Stimulated activated CD4-positive, alpha-beta T cell treated with anti-CD3 and anti-CD28 coated beads, Interleukin-1b, Interleukin-23, amount 100 ng/mL, for 24 hours (primary cell): ENCODE results near the gene HES1.
"Not testable (repeated sequence)": the region's sequence is repeated elsewhere in the genome, so short reads cannot be mapped to it uniquely, and the experiment has no call there.

Experiments
- DNase-seq, 4 experiments: peaks; one replicate each; pipeline ENCODE4 v3.0.0-alpha.2; 2020; ENCODE audit warnings: low read depth in 4 of 4, low spot score in 1 of 4

Gene HES1

GRCh38 chr3:194124193-194124592 is 11.8 kb upstream of the HES1 start:
- no peak for DNase-seq

DNA sequence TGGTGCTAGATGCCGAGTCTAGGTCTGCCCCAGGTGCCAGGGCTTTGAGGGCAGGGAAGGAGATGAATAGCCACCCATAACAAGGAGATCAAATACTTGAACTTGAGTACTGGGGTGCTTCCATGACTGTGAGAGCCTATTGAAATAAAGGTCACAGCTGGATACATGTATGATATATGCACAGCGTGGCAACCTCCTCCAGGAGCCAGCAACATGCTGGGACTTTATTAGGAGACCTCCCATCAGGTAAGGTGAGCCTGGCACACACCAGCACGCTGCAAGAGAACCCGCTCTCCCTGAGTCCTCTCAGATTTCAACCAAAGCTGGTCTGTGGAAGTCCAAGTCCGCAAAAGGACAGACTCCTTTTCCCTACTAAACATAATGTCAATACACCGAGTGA is 10.5 kb upstream of the HES1 start:
- DNase-seq: no peak

DNA sequence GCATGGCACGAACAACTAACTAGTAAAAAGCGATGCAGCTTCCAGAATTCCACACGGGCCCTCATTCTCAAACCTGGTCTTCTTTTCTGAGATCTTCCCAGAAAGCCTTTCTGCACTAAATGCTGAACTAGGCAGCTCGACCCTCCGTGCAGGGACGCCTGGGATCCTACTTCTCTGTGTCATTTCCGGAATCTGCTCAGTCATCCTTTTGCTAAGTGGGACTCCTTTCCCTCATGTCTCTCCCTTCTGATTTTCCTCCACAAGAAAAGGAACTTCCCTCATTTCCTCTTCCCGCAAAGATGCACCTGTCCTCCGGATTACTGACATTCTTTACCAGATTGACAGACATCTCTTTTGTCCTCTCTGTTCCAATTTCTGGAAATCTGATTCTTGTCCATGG is 9.2 kb upstream of the HES1 start:
- DNase-seq: no peak

GRCh38 chr3:194128202-194128918 is 7.6 kb upstream of the HES1 start:
- no peak for DNase-seq

DNA sequence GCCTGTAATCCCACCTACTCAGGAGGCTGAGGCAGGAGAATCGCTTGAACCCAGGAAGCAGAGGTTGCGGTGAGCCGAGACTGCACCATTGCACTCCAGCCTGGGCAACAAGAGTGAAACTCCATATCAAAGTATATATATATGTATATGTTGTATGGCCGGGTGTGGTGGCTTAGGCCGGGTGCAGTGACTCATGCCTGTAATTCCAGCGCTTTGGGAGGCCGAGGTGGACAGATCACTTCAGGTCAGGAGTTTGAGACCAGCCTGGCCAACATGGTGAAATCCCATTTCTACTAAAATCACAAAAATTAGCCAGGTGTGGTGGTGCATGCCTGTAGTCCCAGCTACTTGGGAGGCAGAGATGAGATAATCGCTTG is 7.0 kb upstream of the HES1 start:
- DNase-seq: not testable (repeated sequence)

- no peak for DNase-seq
Observed at GRCh38 chr3:194129581-194130133, 6.3 kb upstream of the HES1 start.

DNA sequence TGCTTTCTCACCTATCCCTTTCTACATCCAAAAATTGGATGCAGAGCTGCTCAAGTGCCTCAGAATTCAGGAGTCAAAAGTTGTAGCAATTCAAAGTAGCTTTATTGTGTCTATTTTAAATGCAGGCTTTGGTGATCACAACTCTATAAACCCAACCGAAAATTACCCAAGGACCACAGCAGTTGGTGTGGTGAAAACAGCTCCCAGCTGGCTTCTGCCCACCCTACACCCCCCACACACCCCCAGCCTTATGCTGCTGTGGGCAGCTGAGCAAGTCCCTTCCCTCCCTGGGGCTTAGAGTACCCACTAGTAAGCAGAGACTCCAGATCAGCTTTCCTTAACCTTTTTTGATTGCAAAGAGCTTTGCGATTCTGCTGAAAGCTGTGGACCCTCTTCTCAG is 5.8 kb upstream of the HES1 start:
- no peak for DNase-seq

- DNase-seq: no peak
Observed at GRCh38 chr3:194130807-194131589, 5.0 kb upstream of the HES1 start.

GRCh38 chr3:194132465-194133286 is 3.3 kb upstream of the HES1 start:
- no peak for DNase-seq

- DNase-seq: peak in 2 of 4 experiments; percentile 11 to 26
Observed at GRCh38 chr3:194133661-194134230, 2.2 kb upstream of the HES1 start.

GRCh38 chr3:194134231-194134756 is 1.7 kb upstream of the HES1 start:
- DNase-seq: peak in 2 of 4 experiments; percentile 17 to 53

DNA sequence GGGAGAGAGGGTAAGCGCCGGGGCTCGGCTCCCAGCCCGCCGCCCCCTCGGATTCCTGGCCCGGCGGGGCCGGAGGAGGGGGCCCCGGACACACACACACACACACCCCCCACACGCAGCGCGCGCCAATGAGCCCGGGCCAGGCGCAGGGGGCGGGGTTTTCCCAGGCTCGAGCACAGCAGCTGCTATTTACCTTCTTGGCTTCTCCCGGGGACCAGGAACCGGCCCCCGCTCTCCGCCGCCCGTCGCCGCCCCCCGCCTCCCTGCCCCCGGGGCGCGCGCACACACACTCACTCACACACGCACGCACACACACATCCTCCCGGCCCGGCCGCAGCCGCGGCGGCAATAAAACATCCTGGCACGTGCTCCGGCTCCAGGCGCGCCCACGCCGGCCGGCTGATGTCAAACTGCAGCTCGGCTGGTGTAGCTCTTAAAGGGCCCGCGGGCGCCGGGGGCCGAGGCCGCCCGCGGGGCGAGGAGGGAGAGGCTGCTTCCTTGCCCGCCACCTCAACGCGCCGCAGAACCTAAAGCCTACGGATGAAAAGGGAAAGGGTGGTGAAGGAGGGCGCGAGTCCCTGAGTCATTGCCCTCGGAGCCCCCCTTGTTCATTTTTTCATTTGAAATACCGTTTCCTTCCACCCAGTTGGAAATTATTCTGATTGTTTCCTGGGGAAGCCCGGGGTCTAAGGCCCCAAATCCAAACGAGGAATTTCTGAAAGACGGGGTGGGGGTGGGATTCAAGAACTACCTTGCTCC is 1.0 kb upstream of the HES1 start:
- DNase-seq: peak; percentile 55 to 75 (median 65)

DNA sequence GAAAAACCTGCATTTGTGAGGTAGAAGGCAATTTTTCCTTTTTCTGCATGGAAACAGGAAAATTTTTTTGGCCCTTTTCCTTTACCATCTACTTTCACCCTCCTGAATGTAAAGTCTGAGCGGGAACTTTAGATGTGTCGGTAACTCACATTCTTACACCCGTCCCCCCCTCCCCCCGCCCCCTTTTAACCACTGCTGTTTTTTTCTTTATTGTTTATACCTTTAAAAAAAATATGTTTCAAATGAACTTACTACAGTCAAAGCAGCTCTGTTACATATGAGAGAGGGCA is 487 bp upstream of the HES1 start:
- no peak for DNase-seq

DNA sequence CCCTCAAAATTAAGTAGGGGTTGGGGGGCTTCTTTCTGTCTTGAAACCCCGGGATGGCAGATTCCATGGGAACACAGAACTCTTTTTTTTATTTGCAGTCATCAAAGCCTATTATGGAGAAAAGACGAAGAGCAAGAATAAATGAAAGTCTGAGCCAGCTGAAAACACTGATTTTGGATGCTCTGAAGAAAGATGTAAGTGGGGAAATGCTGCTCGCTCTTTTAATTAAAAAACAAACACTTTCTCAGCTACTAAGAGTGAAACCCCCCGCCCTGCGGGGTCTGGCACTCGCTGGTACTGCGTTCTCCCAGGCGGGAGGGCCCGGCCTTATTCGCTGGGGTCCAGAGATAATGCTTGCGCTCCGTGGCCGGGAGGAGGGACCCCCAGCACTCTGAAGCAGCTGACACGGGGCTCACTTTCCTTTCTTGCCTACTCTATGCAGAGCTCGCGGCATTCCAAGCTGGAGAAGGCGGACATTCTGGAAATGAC is 615 bp downstream of the HES1 start:
- DNase-seq: no peak

DNA sequence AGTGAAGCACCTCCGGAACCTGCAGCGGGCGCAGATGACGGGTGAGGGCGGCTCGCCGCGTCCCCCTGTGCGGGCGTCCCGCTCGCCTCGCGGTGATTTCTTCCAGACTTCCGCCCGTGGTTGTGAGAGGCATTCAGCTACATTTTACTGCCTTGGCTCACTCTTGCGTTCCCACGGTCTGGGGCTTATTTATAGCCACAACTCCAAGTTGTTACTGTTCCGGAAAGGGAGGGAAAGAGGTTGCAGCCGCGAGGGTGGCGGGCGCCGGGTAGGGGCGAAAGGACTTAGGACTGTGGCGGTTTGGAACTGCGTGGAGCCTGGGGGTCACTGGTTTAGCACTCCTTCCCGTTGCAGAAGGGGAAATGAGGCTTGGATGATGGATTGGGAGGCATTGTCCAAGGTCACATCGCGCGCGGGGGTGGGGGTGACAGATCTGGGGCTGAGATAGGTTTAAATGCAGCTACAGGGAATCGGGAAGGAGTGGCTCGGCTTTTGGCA is 1.1 kb downstream of the HES1 start:
- DNase-seq: no peak

GRCh38 chr3:194137506-194138474 is 1.8 kb downstream of the HES1 start:
- DNase-seq: peak in 2 of 4 experiments; percentile 17 to 18

DNA sequence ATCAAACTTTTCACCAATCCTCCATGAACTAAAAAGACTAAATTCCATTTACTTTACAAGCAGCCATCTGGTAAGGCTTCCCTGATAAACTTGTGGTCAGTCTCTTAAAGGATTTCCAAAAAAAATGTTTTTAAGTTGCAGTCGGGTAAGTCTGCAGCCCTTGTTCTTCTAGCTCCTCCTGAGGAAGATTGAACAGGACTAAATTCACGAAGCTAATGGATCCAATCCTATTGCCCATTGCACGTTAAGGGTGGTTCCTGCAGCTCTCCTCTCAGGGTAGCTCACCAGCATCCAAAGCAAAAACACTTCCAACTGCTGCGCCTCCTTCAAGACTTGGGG is 2.8 kb downstream of the HES1 start:
- DNase-seq: no peak

- DNase-seq: no peak
Observed at GRCh38 chr3:194139071-194139813, 3.3 kb downstream of the HES1 start.
